Stimulated activated naive CD4-positive, alpha-beta T cell treated with Interleukin-2 at 50 U/mL for 16 hours (primary cell): ENCODE measurements around the gene UGT1A10.

Experiments used
- DNase-seq: peaks from one replicate; lab custom pipeline; 2025; lab: John Stamatoyannopoulos, UW

UGT1A10 gene

GRCh38 chr2:233822101-233822771 lies 186.0 kb downstream of the UGT1A10 start:
- no peak for DNase-seq
